Effector memory CD8-positive, alpha-beta T cell (primary cell): Measurements from ENCODE around the gene RASGRF1.

Experiments
- ATAC-seq: fragments of 150-1000 bp; cut with Tn5 transposase; replicated peaks from 2 replicates; pipeline ENCODE4 v1.10.0; 2021; ENCODE audit warnings: mild to moderate bottlenecking, moderate library complexity
- DNase-seq, 3 experiments: peaks; one replicate each; pipeline ENCODE4 v3.0.0; 2021
- H3K27ac Mint-ChIP-seq, 2 donors: one replicate each; pipeline ENCODE4 v1.8.0; 2022; ENCODE audit warnings: mild to moderate bottlenecking in 2 of 2, mixed read lengths in 2 of 2, moderate library complexity in 2 of 2
- H3K27me3 Mint-ChIP-seq, 2 donors: one replicate each; pipeline ENCODE4 v1.8.0; 2022; ENCODE audit warnings: mixed read lengths in 2 of 2
- H3K36me3 Mint-ChIP-seq: one replicate; pipeline ENCODE4 v1.8.0; 2022; ENCODE audit warnings: mild to moderate bottlenecking, moderate library complexity, mixed read lengths; ENCODE audit not compliant: insufficient read depth
- H3K4me1 Mint-ChIP-seq, 2 donors: one replicate each; pipeline ENCODE4 v1.8.0; 2022; ENCODE audit warnings: low read depth in 2 of 2, mixed read lengths in 2 of 2
- H3K4me3 Mint-ChIP-seq, 2 donors: one replicate each; pipeline ENCODE4 v1.8.0; 2022; ENCODE audit warnings: mild to moderate bottlenecking in 2 of 2, mixed read lengths in 2 of 2, moderate library complexity in 2 of 2
- H3K9me3 Mint-ChIP-seq, 2 donors: one replicate each; pipeline ENCODE4 v1.8.0; 2022; ENCODE audit warnings: mixed read lengths in 2 of 2
- total RNA-seq, 9 experiments: gene quantifications; one replicate each; lab custom pipeline; 2026; lab: John Stamatoyannopoulos, UW

The RASGRF1 gene, protein sequence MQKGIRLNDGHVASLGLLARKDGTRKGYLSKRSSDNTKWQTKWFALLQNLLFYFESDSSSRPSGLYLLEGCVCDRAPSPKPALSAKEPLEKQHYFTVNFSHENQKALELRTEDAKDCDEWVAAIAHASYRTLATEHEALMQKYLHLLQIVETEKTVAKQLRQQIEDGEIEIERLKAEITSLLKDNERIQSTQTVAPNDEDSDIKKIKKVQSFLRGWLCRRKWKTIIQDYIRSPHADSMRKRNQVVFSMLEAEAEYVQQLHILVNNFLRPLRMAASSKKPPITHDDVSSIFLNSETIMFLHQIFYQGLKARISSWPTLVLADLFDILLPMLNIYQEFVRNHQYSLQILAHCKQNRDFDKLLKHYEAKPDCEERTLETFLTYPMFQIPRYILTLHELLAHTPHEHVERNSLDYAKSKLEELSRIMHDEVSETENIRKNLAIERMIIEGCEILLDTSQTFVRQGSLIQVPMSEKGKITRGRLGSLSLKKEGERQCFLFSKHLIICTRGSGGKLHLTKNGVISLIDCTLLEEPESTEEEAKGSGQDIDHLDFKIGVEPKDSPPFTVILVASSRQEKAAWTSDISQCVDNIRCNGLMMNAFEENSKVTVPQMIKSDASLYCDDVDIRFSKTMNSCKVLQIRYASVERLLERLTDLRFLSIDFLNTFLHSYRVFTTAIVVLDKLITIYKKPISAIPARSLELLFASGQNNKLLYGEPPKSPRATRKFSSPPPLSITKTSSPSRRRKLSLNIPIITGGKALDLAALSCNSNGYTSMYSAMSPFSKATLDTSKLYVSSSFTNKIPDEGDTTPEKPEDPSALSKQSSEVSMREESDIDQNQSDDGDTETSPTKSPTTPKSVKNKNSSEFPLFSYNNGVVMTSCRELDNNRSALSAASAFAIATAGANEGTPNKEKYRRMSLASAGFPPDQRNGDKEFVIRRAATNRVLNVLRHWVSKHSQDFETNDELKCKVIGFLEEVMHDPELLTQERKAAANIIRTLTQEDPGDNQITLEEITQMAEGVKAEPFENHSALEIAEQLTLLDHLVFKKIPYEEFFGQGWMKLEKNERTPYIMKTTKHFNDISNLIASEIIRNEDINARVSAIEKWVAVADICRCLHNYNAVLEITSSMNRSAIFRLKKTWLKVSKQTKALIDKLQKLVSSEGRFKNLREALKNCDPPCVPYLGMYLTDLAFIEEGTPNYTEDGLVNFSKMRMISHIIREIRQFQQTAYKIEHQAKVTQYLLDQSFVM (N-terminal part only)
- 0 reads per million in 9 experiments for total RNA-seq

GRCh38 chr15:79090487-79091203 lies at the start of gene RASGRF1:
TSS of gene RASGRF1 (minus strand) at chr15:79090780. CDS start at chr15:79090498, 282 bp downstream.
- peaks cover 73 to 85% of the 10 kb centered on the region in 2 donors for H3K27me3 Mint-ChIP-seq
- no peaks in the 10 kb centered on the region for H3K36me3 Mint-ChIP-seq
- DNase-seq (no peak), ATAC-seq (no peak)
- H3K4me1 Mint-ChIP-seq, result peaks cover 6 to 10% of the 10 kb centered on the region in 2 donors
- H3K9me3 Mint-ChIP-seq, result peaks cover 0 to 2% of the 10 kb centered on the region in 2 donors
- peak within 1 kb of the TSS in 1 of 2 donors; percentile 37 for H3K4me3 Mint-ChIP-seq
- H3K27ac Mint-ChIP-seq, result no peak within 1 kb of the TSS

DNA sequence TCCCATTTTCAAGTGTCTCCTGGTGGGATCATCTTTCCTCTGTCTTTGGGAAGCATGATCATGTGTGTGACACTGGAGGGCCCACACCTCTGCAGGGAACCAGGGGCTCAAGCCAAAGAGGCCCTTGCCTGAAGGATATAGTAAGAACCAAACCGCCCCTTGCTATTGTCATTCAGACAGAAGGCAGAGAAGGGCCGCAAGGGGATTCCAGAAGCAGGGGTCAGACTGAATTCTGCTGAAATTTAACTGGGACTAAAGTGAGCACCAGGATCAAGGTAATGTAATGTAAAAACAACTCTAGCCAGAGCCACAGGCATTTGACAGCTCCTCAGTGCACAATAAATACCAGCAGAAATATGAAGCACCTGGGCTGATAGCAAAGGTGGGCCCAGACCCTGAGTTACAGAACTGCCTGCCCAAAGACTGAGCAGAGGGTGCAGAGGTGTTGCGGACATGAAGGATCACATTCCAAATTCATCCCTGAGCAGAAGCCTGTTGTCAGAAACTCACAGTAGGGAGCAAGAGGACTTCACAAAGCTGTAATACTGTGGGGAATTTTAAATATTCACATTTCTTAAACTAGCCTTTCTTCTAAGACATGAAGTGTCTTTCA lies 46.0 kb upstream of the RASGRF1 start:
- Mint-ChIP-seq H3K27me3 (peaks cover 74 to 76% of the 10 kb centered on the region in 2 donors), H3K27ac (no peak overlapping the region), H3K36me3 (no peaks in the 10 kb centered on the region), H3K4me1 (no peaks in the 10 kb centered on the region), H3K4me3 (no peak overlapping the region), H3K9me3 (no peaks in the 10 kb centered on the region)
- no peak for ATAC-seq
- DNase-seq, result no peak

DNA sequence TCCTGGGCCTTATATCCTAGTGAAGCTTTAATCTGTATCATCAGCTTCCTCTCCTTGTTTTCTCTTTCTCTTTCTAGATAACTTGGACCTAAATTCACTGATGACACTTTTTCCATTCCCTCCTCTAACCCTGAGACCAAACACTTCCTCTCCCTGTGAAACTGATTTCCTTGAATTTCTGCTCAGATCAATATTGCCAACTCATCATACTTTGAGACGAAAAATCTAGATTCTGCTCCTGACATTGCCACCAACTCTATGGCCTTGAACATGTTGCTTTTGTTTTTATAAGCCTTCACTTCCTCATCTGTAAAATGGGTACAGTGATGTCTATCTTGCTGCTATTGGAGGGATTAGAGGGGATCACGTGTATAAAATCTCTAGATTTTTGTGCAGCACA lies 42.7 kb upstream of the RASGRF1 start:
- H3K27me3 Mint-ChIP-seq, result peaks cover 77 to 82% of the 10 kb centered on the region in 2 donors
- H3K4me3 Mint-ChIP-seq, result no peak overlapping the region
- no peak overlapping the region for H3K27ac Mint-ChIP-seq
- no peak for DNase-seq
- ATAC-seq, result no peak
- H3K4me1 Mint-ChIP-seq, result no peaks in the 10 kb centered on the region
- no peaks in the 10 kb centered on the region for H3K36me3 Mint-ChIP-seq
- H3K9me3 Mint-ChIP-seq, result no peaks in the 10 kb centered on the region

- H3K36me3 Mint-ChIP-seq, result no peaks in the 10 kb centered on the region
- no peak overlapping the region for H3K27ac Mint-ChIP-seq
- no peak for DNase-seq
- H3K4me1 Mint-ChIP-seq, result no peaks in the 10 kb centered on the region
- H3K27me3 Mint-ChIP-seq, result peaks cover 72 to 79% of the 10 kb centered on the region in 2 donors
- ATAC-seq, result no peak
- no peak overlapping the region for H3K4me3 Mint-ChIP-seq
- H3K9me3 Mint-ChIP-seq, result no peaks in the 10 kb centered on the region
These were observed 42.2 kb upstream of the RASGRF1 start for GRCh38 chr15:79132770-79133169.

DNA sequence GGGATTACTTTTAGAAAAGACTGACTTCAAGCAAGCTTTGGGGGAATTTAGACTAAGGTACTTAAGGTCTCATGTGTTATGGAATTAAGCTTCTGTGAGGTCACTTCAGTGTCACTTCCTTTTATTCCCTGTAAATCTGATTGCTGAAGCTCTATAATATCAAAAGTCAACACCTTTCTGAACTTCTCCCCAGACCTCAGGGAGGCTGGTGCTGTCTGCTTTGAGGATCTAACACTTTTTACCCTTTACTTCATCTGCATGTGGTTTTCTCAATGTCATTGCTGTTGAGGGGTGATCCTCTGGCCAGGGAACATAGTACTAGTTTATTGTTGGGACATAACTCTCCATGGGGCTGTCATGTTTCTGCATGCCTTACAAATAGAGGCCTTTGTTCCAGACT lies 41.8 kb upstream of the RASGRF1 start:
- DNase-seq (no peak), ATAC-seq (no peak)
- Mint-ChIP-seq H3K4me3 (no peak overlapping the region), H3K4me1 (no peaks in the 10 kb centered on the region), H3K27ac (no peak overlapping the region), H3K9me3 (no peaks in the 10 kb centered on the region), H3K27me3 (peaks cover 73 to 79% of the 10 kb centered on the region in 2 donors), H3K36me3 (no peaks in the 10 kb centered on the region)

- DNase-seq (no peak), ATAC-seq (no peak)
- Mint-ChIP-seq H3K27me3 (peaks cover 66 to 70% of the 10 kb centered on the region in 2 donors), H3K4me3 (no peak overlapping the region), H3K4me1 (no peaks in the 10 kb centered on the region), H3K9me3 (no peaks in the 10 kb centered on the region), H3K36me3 (no peaks in the 10 kb centered on the region), H3K27ac (no peak overlapping the region)
These were observed 40.1 kb upstream of the RASGRF1 start for GRCh38 chr15:79130535-79131130.

GRCh38 chr15:79129235-79129634 lies 38.7 kb upstream of the RASGRF1 start:
- H3K27me3 Mint-ChIP-seq, result peaks cover 68 to 74% of the 10 kb centered on the region in 2 donors

DNA sequence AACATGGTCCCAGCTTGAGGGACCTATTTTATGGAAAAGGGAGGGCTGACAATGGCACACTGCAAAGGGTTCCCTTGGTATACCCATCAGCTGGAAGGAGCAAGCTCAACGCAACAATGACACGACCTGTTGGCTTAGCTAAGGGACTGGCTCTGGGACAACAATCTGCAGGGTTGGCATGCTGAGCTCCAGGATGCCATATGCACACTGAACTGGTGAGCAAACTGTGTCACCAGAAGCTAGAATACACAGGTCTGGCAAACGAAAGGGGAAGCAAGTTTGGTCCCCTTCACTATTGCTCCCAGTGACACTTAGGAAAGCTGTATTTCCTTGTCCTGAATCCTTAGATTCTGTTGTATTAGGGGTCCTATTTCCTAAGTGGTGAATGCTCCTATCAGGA lies 38.0 kb upstream of the RASGRF1 start:
- no peak for DNase-seq
- Mint-ChIP-seq H3K36me3 (no peaks in the 10 kb centered on the region), H3K27ac (no peak overlapping the region), H3K9me3 (no peaks in the 10 kb centered on the region), H3K4me3 (no peak overlapping the region), H3K27me3 (peaks cover 62 to 70% of the 10 kb centered on the region in 2 donors), H3K4me1 (no peaks in the 10 kb centered on the region)
- ATAC-seq, result no peak

More at GRCh38 chr15:79129235-79129634, 38.7 kb upstream of the RASGRF1 start:
- Mint-ChIP-seq H3K36me3 (no peaks in the 10 kb centered on the region), H3K9me3 (no peaks in the 10 kb centered on the region), H3K27ac (no peak overlapping the region), H3K4me1 (no peaks in the 10 kb centered on the region), H3K4me3 (no peak overlapping the region)
- ATAC-seq (no peak), DNase-seq (no peak)

GRCh38 chr15:79124388-79124787 lies 33.8 kb upstream of the RASGRF1 start:
- Mint-ChIP-seq H3K9me3 (no peaks in the 10 kb centered on the region), H3K36me3 (no peaks in the 10 kb centered on the region), H3K27me3 (peaks cover 39 to 59% of the 10 kb centered on the region in 2 donors), H3K4me3 (no peak overlapping the region), H3K27ac (no peak overlapping the region), H3K4me1 (no peaks in the 10 kb centered on the region)
- DNase-seq, result no peak
- no peak for ATAC-seq

DNA sequence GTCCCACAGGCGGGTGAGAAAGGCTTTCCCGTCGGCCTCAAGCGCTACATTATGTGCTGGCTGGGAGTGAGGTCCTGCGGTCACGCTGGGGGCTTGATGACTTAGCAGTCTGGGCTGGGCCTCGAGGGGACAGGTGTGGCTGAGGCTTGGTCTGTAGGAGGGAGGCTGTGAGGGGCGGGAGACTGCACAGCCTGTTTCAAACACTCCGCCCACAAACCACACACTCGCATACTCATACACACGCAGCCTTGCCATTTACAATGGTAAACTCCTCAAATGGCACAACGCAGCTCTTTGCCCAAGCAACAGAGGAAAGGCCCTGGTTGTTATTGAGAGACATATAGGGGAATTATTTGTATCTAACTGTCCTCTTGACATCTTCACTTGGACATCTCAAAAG lies 32.4 kb upstream of the RASGRF1 start:
- Mint-ChIP-seq H3K4me3 (no peak overlapping the region), H3K27me3 (peaks cover 32 to 56% of the 10 kb centered on the region in 2 donors), H3K27ac (no peak overlapping the region), H3K4me1 (no peaks in the 10 kb centered on the region), H3K36me3 (no peaks in the 10 kb centered on the region), H3K9me3 (no peaks in the 10 kb centered on the region)
- ATAC-seq (no peak), DNase-seq (no peak)

- Mint-ChIP-seq H3K27me3 (peaks cover 30 to 56% of the 10 kb centered on the region in 2 donors), H3K9me3 (no peaks in the 10 kb centered on the region), H3K36me3 (no peaks in the 10 kb centered on the region), H3K4me3 (no peak overlapping the region), H3K27ac (no peak overlapping the region), H3K4me1 (no peaks in the 10 kb centered on the region)
- ATAC-seq, result no peak
- DNase-seq, result no peak
These were observed 31.8 kb upstream of the RASGRF1 start for GRCh38 chr15:79122391-79122790.

- no peak for ATAC-seq
- Mint-ChIP-seq H3K27me3 (peaks cover 28 to 60% of the 10 kb centered on the region in 2 donors), H3K9me3 (no peaks in the 10 kb centered on the region), H3K4me1 (no peaks in the 10 kb centered on the region), H3K27ac (no peak overlapping the region), H3K4me3 (no peak overlapping the region), H3K36me3 (no peaks in the 10 kb centered on the region)
- DNase-seq, result no peak
These were observed 31.0 kb upstream of the RASGRF1 start for GRCh38 chr15:79121571-79121970.
